ENCODE measurements around the gene WDR75. TPM values are rescaled to one million over a fixed set of nuclear protein-coding genes. Genes with fewer than 3 reads are reported as not detected.

Gene WDR75
- total and polyA plus RNA-seq, 4 experiments from 2014 or later = 12.3 to 61.4 (median 42.1) TPM

- H3K27me3 Mint-ChIP-seq = no peaks in the 10 kb centered on the region
Measured at GRCh38 chr2:189439342-189439741, 1.9 kb upstream of the WDR75 start.

GRCh38 chr2:189440644-189440946 is 679 bp upstream of the WDR75 start:
- H3K36me3 ChIP-seq (ENCODE audit: insufficient read depth, low read length) = no peaks in the 10 kb centered on the region
- H3K9me3 Mint-ChIP-seq = peaks cover 0 to 3% (median 0%) of the 10 kb centered on the region in 8 donors
- H3K9me3 ChIP-seq (ENCODE audit: control insufficient read depth in 1 of 2, low read length in 2 of 2) = no peaks in the 10 kb centered on the region
- intact Hi-C loops (cut with micrococcal nuclease) = loop anchor here (2.0 to 10.0 kb wide), 2 partner anchors 874 to 1208 kb away; partner anchors contain the start of genes HIBCH and NAB1
- H3K27me3 ChIP-seq (ENCODE audit: insufficient read depth, low read length) = no peaks in the 10 kb centered on the region
- H3K36me3 Mint-ChIP-seq = peaks cover 0 to 15% of the 10 kb centered on the region in 2 donors
- POLR2A ChIA-PET (ENCODE audit: partially characterized antibody) = interaction anchor here (0.6 to 2.2 kb wide), 15 partner anchors 8 to 967 kb away, joined by 3 to 22 read pairs (median 3); partner anchors contain the start of genes ORMDL1, OSGEPL1, PMS1 and SLC40A1
- H3K27ac ChIP-seq (ENCODE audit: low read depth, low read length) = peak overlapping the region; percentile 89
- H3K4me1 ChIP-seq (ENCODE audit: insufficient read depth, low read length) = peaks cover 45% of the 10 kb centered on the region
- DNase-seq = no peak
- CTCF ChIA-PET (ENCODE audit: partially characterized antibody) = interaction anchor here (1.2 to 1.9 kb wide), 3 partner anchors 140 to 220 kb away, joined by 4 to 6 read pairs (median 4); partner anchors contain the start of gene SLC40A1
- H3K4me3 Mint-ChIP-seq = peak overlapping the region in 6 of 8 donors; percentile 98 to 100 (median 100)
- no peaks in the 10 kb centered on the region for H3K27me3 Mint-ChIP-seq
- H3K4me1 Mint-ChIP-seq = peaks cover 0 to 13% (median 8%) of the 10 kb centered on the region in 4 donors
- H3K4me3 ChIP-seq (ENCODE audit: low read length in 2 of 2) = peak overlapping the region; percentile 87 to 99
- H3K27ac Mint-ChIP-seq = peak overlapping the region; percentile 97 to 100 (median 100)

More at GRCh38 chr2:189439342-189439741, 1.9 kb upstream of the WDR75 start:
- Histone ChIP-seq H3K27me3 (ENCODE audit: insufficient read depth, low read length) (no peaks in the 10 kb centered on the region), H3K9me3 (ENCODE audit: control insufficient read depth in 1 of 2, low read length in 2 of 2) (no peaks in the 10 kb centered on the region), H3K36me3 (ENCODE audit: insufficient read depth, low read length) (no peaks in the 10 kb centered on the region), H3K27ac (ENCODE audit: low read depth, low read length) (no peak overlapping the region), H3K4me3 (ENCODE audit: low read length in 2 of 2) (no peak overlapping the region), H3K4me1 (ENCODE audit: insufficient read depth, low read length) (peaks cover 32% of the 10 kb centered on the region)
- Mint-ChIP-seq H3K9me3 (peaks cover 0 to 3% (median 0%) of the 10 kb centered on the region in 8 donors), H3K27ac (peak overlapping the region in 5 of 7 donors; percentile 26 to 99 (median 66)), H3K4me1 (peaks cover 0 to 13% (median 8%) of the 10 kb centered on the region in 4 donors), H3K36me3 (peaks cover 0 to 15% of the 10 kb centered on the region in 2 donors), H3K4me3 (peak overlapping the region in 3 of 8 donors; percentile 9 to 62 (median 16))
- intact Hi-C loops (cut with micrococcal nuclease) = no loop called here
- ChIA-PET POLR2A (ENCODE audit: partially characterized antibody) (interaction anchor here (1.2 to 1.8 kb wide), 2 partner anchors 141 to 322 kb away, joined by 4 read pairs; partner anchors contain the start of gene SLC40A1), CTCF (ENCODE audit: partially characterized antibody) (interaction anchor here (1.0 to 1.9 kb wide), 3 partner anchors 27 to 193 kb away, joined by 3 to 6 read pairs (median 4); partner anchors contain the start of gene SLC40A1)
- no peak for DNase-seq

- intact Hi-C loops (cut with micrococcal nuclease) = loop anchor here (1.0 to 10.0 kb wide), 6 partner anchors 139 to 1207 kb away; partner anchors contain the start of genes ASNSD1, HIBCH, NAB1 and ORMDL1
- Mint-ChIP-seq H3K4me3 (peak overlapping the region in 6 of 8 donors; percentile 98 to 100 (median 100)), H3K4me1 (peaks cover 0 to 23% (median 17%) of the 10 kb centered on the region in 4 donors), H3K36me3 (peaks cover 0 to 24% of the 10 kb centered on the region in 2 donors), H3K27ac (peak overlapping the region; percentile 97 to 100 (median 100)), H3K27me3 (no peaks in the 10 kb centered on the region), H3K9me3 (peaks cover 0 to 3% (median 0%) of the 10 kb centered on the region in 8 donors)
- no peaks in the 10 kb centered on the region for H3K9me3 ChIP-seq (ENCODE audit: control insufficient read depth in 1 of 2, low read length in 2 of 2)
- no peak for DNase-seq
- ChIA-PET POLR2A (ENCODE audit: partially characterized antibody) (interaction anchor here (0.7 to 2.2 kb wide), 6 partner anchors 15 to 357 kb away, joined by 3 to 22 read pairs (median 5); partner anchors contain the start of genes OSGEPL1 and SLC40A1), CTCF (ENCODE audit: partially characterized antibody) (interaction anchor here (1.2 kb wide), 1 partner anchor 219 kb away, joined by 4 read pairs; no protein-coding TSS in a partner anchor)
- H3K27ac ChIP-seq (ENCODE audit: low read depth, low read length) = peak overlapping the region; percentile 89
- H3K4me3 ChIP-seq (ENCODE audit: low read length in 2 of 2) = peak overlapping the region; percentile 87 to 99
- H3K36me3 ChIP-seq (ENCODE audit: insufficient read depth, low read length) = no peaks in the 10 kb centered on the region
- peaks cover 55% of the 10 kb centered on the region for H3K4me1 ChIP-seq (ENCODE audit: insufficient read depth, low read length)
- H3K27me3 ChIP-seq (ENCODE audit: insufficient read depth, low read length) = no peaks in the 10 kb centered on the region
Measured at GRCh38 chr2:189441709-189442074, 418 bp downstream of the WDR75 start.

DNA sequence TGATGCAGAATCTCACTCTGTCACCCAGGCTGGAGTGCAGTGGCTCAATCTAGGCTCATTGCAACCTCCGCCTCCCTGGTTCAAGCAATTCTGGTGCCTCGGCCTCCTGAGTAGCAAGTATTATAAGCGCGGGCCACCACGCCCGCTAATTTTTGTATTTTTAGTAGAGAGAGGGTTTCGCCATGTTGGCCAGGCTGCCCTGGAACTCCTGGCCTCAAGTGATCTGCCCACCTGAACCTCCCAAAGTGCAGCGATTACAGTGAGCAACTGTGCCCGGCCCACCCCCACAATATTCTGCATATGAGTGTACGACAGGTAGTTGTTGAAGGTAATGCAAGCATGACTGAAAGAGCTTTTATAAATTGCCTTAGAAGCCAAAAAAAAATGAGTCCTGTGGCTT is 1.2 kb downstream of the WDR75 start:
- H3K4me1 ChIP-seq (ENCODE audit: insufficient read depth, low read length) = peaks cover 62% of the 10 kb centered on the region
- no peaks in the 10 kb centered on the region for H3K36me3 ChIP-seq (ENCODE audit: insufficient read depth, low read length)
- intact Hi-C loops (cut with micrococcal nuclease) = loop anchor here (10.0 kb wide), 1 partner anchor 872 kb away; the partner anchor contains the start of gene HIBCH
- H3K4me1 Mint-ChIP-seq = peaks cover 0 to 30% (median 22%) of the 10 kb centered on the region in 4 donors
- H3K27me3 ChIP-seq (ENCODE audit: insufficient read depth, low read length) = no peaks in the 10 kb centered on the region
- H3K4me3 Mint-ChIP-seq = peak overlapping the region in 4 of 8 donors; percentile 36 to 77 (median 64)
- H3K27me3 Mint-ChIP-seq = no peaks in the 10 kb centered on the region
- ChIA-PET POLR2A (ENCODE audit: partially characterized antibody) (interaction anchor here (1.3 to 2.2 kb wide), 3 partner anchors 138 to 356 kb away, joined by 4 to 22 read pairs (median 10); partner anchors contain the start of genes OSGEPL1 and SLC40A1), CTCF (ENCODE audit: partially characterized antibody) (interaction anchor here (1.0 to 1.6 kb wide), 2 partner anchors 14 to 19 kb away, joined by 4 to 5 read pairs; no protein-coding TSS in a partner anchor)
- peak overlapping the region; percentile 89 for H3K27ac ChIP-seq (ENCODE audit: low read depth, low read length)
- H3K9me3 Mint-ChIP-seq = peaks cover 0 to 3% (median 0%) of the 10 kb centered on the region in 8 donors
- DNase-seq = peak in 1 of 5 donors; percentile 38
- no peak overlapping the region for H3K4me3 ChIP-seq (ENCODE audit: low read length in 2 of 2)
- H3K36me3 Mint-ChIP-seq = peaks cover 5 to 31% of the 10 kb centered on the region in 2 donors
- H3K9me3 ChIP-seq (ENCODE audit: control insufficient read depth in 1 of 2, low read length in 2 of 2) = no peaks in the 10 kb centered on the region
- peak overlapping the region in 2 of 7 donors; percentile 74 to 97 for H3K27ac Mint-ChIP-seq

GRCh38 chr2:189444322-189444721 is 3.0 kb downstream of the WDR75 start:
- Histone ChIP-seq H3K27me3 (ENCODE audit: insufficient read depth, low read length) (no peaks in the 10 kb centered on the region), H3K27ac (ENCODE audit: low read depth, low read length) (no peak overlapping the region), H3K4me3 (ENCODE audit: low read length in 2 of 2) (no peak overlapping the region), H3K4me1 (ENCODE audit: insufficient read depth, low read length) (peaks cover 62% of the 10 kb centered on the region), H3K36me3 (ENCODE audit: insufficient read depth, low read length) (peaks cover 10% of the 10 kb centered on the region), H3K9me3 (ENCODE audit: control insufficient read depth in 1 of 2, low read length in 2 of 2) (no peaks in the 10 kb centered on the region)
- H3K27ac Mint-ChIP-seq = no peak overlapping the region
- intact Hi-C loops (cut with micrococcal nuclease) = loop anchor here (10.0 kb wide), 1 partner anchor 870 kb away; the partner anchor contains the start of gene HIBCH
- H3K9me3 Mint-ChIP-seq = peaks cover 0 to 3% (median 0%) of the 10 kb centered on the region in 8 donors
- CTCF ChIA-PET (ENCODE audit: partially characterized antibody) = interaction anchor here (0.9 to 2.4 kb wide), 3 partner anchors 214 to 350 kb away, joined by 3 to 7 read pairs (median 3); partner anchors contain the start of gene OSGEPL1
- H3K36me3 Mint-ChIP-seq = peaks cover 12 to 49% of the 10 kb centered on the region in 2 donors
- no peak overlapping the region for H3K4me3 Mint-ChIP-seq
- DNase-seq = no peak
- peaks cover 0 to 30% (median 22%) of the 10 kb centered on the region in 4 donors for H3K4me1 Mint-ChIP-seq
- POLR2A ChIA-PET (ENCODE audit: partially characterized antibody) = interaction anchor here (1.0 to 1.1 kb wide), 2 partner anchors 215 to 318 kb away, joined by 3 read pairs; partner anchors contain the start of gene OSGEPL1
- no peaks in the 10 kb centered on the region for H3K27me3 Mint-ChIP-seq

GRCh38 chr2:189446780-189447179 is 5.5 kb downstream of the WDR75 start:
- Histone ChIP-seq H3K9me3 (ENCODE audit: control insufficient read depth in 1 of 2, low read length in 2 of 2) (no peaks in the 10 kb centered on the region), H3K4me3 (ENCODE audit: low read length in 2 of 2) (no peak overlapping the region), H3K27me3 (ENCODE audit: insufficient read depth, low read length) (no peaks in the 10 kb centered on the region), H3K36me3 (ENCODE audit: insufficient read depth, low read length) (peaks cover 22% of the 10 kb centered on the region), H3K4me1 (ENCODE audit: insufficient read depth, low read length) (peaks cover 56% of the 10 kb centered on the region), H3K27ac (ENCODE audit: low read depth, low read length) (no peak overlapping the region)
- Mint-ChIP-seq H3K4me1 (peaks cover 0 to 22% (median 19%) of the 10 kb centered on the region in 4 donors), H3K27ac (peak overlapping the region in 5 of 7 donors; percentile 9 to 82 (median 68)), H3K9me3 (no peaks in the 10 kb centered on the region), H3K4me3 (peak overlapping the region in 2 of 8 donors; percentile 3 to 31), H3K36me3 (peaks cover 26 to 57% of the 10 kb centered on the region in 2 donors), H3K27me3 (no peaks in the 10 kb centered on the region)
- no peak for DNase-seq
- intact Hi-C loops (cut with micrococcal nuclease) = loop anchor here (10.0 kb wide), 1 partner anchor 868 kb away; the partner anchor contains the start of gene HIBCH
- CTCF ChIA-PET (ENCODE audit: partially characterized antibody) = interaction anchor here (1.2 kb wide), 1 partner anchor 214 kb away, joined by 4 read pairs; no protein-coding TSS in a partner anchor
- POLR2A ChIA-PET (ENCODE audit: partially characterized antibody) = interaction anchor here (1.0 kb wide), 1 partner anchor 19 kb away, joined by 3 read pairs; no protein-coding TSS in a partner anchor
